Right lobe of liver (tissue), 6 donors: ENCODE results near the gene EFNA5. TPM values are rescaled to one million over a fixed set of nuclear protein-coding genes. Genes with fewer than 3 reads are reported as not detected.
A peak's percentile ranks its signal among the peaks of the same experiment; 100 is the strongest.
"Not testable (repeated sequence)": the region's sequence is repeated elsewhere in the genome, so short reads cannot be mapped to it uniquely, and the experiment has no call there.

Experiments
- ATAC-seq, 4 donors: fragments of 200-7000 bp; cut with Tn5 transposase; one replicate each; pipeline ENCODE4 v1.9.1; 2020; ENCODE audit warnings: mild to moderate bottlenecking in 4 of 4, moderate library complexity in 4 of 4
- DNase-seq, 3 donors: peaks; one replicate each; pipeline ENCODE4 v3.0.0-alpha.2; 2020
- H3K27ac ChIP-seq, 3 donors: fragments of 200-600 bp; one replicate each; pipeline ENCODE4 v1.8.0; 2022
- H3K27me3 ChIP-seq, 2 donors: fragments of 200-600 bp; one replicate each; pipeline ENCODE4 v1.8.0; 2022
- H3K36me3 ChIP-seq, 4 donors: fragments of 200-600 bp; sonication (generic) in 1 of 4; one replicate each; pipeline versions ENCODE4 v1.5.1 to v1.8.0; 2017 to 2022; ENCODE audit warnings: control low read depth in 1 of 4
- H3K4me1 ChIP-seq, 4 donors: fragments of 200-600 bp; sonication (generic) in 1 of 4; one replicate each; pipeline versions ENCODE4 v1.5.1 to v1.8.0; 2017 to 2022; ENCODE audit warnings: control low read depth in 1 of 4
- H3K4me3 ChIP-seq, 3 donors: fragments of 200-600 bp; one replicate each; pipeline ENCODE4 v1.8.0; 2022
- H3K9me3 ChIP-seq, 4 donors: fragments of 200-600 bp; sonication (generic) in 1 of 4; one replicate each; pipeline versions ENCODE4 v1.5.1 to v1.8.0; 2017 to 2022; ENCODE audit warnings: control low read depth in 1 of 4
- POLR2A ChIP-seq: fragments of 450-650 bp; IDR thresholded peaks from one replicate; pipeline ENCODE4 v1.6.1; 2017; ENCODE audit warnings: antibody characterized with exemption, mild to moderate bottlenecking
- WGBS: methylation state at CpG from one replicate; pipeline ENCODE4 v1.1.6; 2018; ENCODE audit warnings: low coverage, low lambda C conversion rate; ENCODE audit not compliant: insufficient coverage; ENCODE audit errors: missing lambda C conversion rate; 5-methylcytosine and 5-hydroxymethylcytosine counted together
- intact Hi-C, 2 donors: fragments of 100-400 bp; cut with DNase I; formaldehyde crosslinking; loops; one replicate each; pipeline versions ENCODE4 v1.11.2 to v1.14.1; 2022
- total RNA-seq, 6 experiments: library from RNA; depleted of rRNA in 2 of 6; stranded (reverse); fragments of >200 nt in 2 of 6; fragmentation: NEBNext Ultra II Directional in 3 of 6; extraction: Animal tissue kit (Norgen Biotek cat#: 25700) in 3 of 6; gene quantifications; one replicate each; pipeline versions ENCODE4 v1.1.0 to v1.2.4, GENCODE V29; 2016 to 2023
- TF ChIP-seq, protein P1 (sequence below), 4 donors: fragments of 200-600 bp in 3 of 4; fragments of 450-650 bp in 1 of 4; IDR thresholded peaks; one replicate each; pipeline versions ENCODE4 v1.5.1 to v1.8.0; 2016 to 2022; ENCODE audit warnings: antibody characterized with exemption in 4 of 4, mild to moderate bottlenecking in 2 of 4
- donor health status: DM: no; HTN: yes; CAD: no.
- donor health status: DM: no; HTN: no; CAD: no.
- donor health status: DM: no; HTN: no; CAD: no.
- donor health status: DM: no; HTN: yes; CAD: no.
- donor health status: DM: no; HTN: yes; CAD: no.

EFNA5 gene
- total RNA-seq, 6 experiments from 2014 or later, result 0.18 to 11.7 (median 1.4) TPM

DNA sequence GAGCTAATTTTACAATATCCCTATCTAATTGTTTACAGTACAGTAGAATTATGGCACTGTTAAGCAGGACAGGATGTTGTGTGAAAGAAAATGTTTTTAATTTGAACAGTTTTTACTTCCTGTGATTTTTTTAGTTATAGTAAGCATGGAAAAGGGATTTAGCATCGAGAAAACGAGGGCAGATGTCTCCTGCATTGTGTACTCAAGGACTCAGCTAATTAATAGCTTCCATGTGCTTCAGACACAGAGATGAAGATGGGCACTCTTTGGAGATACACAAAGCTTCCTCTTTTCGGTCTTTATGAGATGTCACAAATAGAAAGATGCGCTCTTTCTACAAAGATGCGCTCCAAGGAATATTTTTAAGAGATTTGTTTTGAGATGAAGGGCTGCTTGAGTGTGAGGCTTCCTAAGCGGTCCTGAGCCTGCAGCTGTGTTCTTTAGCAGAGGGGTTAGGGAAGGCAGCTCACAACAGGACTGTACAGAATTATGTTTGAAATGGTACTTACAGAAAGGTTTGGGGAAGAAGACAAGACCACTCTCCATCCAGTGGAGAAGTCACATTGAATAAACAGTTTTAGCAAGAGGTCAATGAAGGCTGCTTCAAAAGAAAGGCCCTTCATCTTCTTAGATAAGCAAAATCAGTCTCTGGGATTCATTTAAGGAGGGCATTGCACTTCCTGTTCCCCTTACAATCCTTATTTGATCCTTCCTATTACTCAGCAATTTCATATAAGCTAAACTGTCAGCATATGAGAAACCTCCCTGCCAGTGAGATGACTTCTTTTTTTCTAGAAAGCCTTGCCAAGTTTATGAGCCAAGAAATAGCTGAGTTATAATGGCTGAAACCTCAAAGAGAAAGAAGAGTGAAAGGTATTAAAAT, 311.5 kb downstream of the EFNA5 start:
- no peak for TF ChIP-seq POLR2A
- TF ChIP-seq, protein P1, sequence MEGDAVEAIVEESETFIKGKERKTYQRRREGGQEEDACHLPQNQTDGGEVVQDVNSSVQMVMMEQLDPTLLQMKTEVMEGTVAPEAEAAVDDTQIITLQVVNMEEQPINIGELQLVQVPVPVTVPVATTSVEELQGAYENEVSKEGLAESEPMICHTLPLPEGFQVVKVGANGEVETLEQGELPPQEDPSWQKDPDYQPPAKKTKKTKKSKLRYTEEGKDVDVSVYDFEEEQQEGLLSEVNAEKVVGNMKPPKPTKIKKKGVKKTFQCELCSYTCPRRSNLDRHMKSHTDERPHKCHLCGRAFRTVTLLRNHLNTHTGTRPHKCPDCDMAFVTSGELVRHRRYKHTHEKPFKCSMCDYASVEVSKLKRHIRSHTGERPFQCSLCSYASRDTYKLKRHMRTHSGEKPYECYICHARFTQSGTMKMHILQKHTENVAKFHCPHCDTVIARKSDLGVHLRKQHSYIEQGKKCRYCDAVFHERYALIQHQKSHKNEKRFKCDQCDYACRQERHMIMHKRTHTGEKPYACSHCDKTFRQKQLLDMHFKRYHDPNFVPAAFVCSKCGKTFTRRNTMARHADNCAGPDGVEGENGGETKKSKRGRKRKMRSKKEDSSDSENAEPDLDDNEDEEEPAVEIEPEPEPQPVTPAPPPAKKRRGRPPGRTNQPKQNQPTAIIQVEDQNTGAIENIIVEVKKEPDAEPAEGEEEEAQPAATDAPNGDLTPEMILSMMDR (IDR thresholded peaks at IDR 0.05), result no peak
- WGBS, result 73% methylated on average over 6 of the region's 6 CpGs
- no peak for DNase-seq
- ATAC-seq, result peak; percentile 24 to 34 (median 28)
- Histone ChIP-seq H3K36me3 (no peaks in the 10 kb centered on the region), H3K4me3 (no peak overlapping the region), H3K4me1 (peaks cover 0 to 10% (median 0%) of the 10 kb centered on the region in 4 donors), H3K27me3 (no peaks in the 10 kb centered on the region), H3K9me3 (no peaks in the 10 kb centered on the region), H3K27ac (no peak overlapping the region)
- intact Hi-C loops, result no loop called here

DNA sequence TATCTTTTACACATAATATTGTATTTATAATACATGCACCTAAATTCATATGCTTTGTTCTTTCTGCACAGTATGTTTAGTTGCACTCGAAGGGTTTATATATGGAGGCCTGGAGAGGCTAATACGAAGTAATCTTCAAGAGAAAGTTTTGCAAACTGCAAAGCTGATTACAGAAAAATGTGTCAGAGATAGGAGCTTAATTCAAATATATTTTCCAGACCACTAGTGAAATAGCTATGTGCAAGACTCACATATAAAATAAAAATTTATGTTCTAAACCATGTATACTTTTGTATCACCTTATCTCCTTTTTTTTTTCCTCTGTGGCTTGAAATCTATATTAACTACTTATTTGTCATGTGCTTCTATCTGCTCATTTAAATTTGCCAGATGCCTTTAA, 313.8 kb downstream of the EFNA5 start:
- ATAC-seq, result no peak
- no peak for TF ChIP-seq POLR2A
- TF ChIP-seq, protein P1 (IDR thresholded peaks at IDR 0.05), result no peak

GRCh38 chr5:107352576-107352975, 318.2 kb downstream of the EFNA5 start:
- Histone ChIP-seq H3K4me3 (no peak overlapping the region), H3K27me3 (no peaks in the 10 kb centered on the region), H3K27ac (no peak overlapping the region), H3K9me3 (no peaks in the 10 kb centered on the region), H3K36me3 (no peaks in the 10 kb centered on the region), H3K4me1 (no peaks in the 10 kb centered on the region)
- DNase-seq, result no peak
- TF ChIP-seq, protein P1 (IDR thresholded peaks at IDR 0.05), result no peak
- TF ChIP-seq POLR2A, result no peak
- intact Hi-C loops, result no loop called here
- no peak for ATAC-seq
- 60% methylated on average over 2 of the region's 2 CpGs for WGBS

More for the DNA sequence above, 313.8 kb downstream of the EFNA5 start:
- Histone ChIP-seq H3K27ac (no peak overlapping the region), H3K36me3 (no peaks in the 10 kb centered on the region), H3K9me3 (no peaks in the 10 kb centered on the region), H3K4me3 (no peak overlapping the region), H3K27me3 (no peaks in the 10 kb centered on the region), H3K4me1 (peaks cover 0 to 4% (median 0%) of the 10 kb centered on the region in 4 donors)
- no peak for DNase-seq
- intact Hi-C loops, result no loop called here
- WGBS, result 79% methylated on average over 2 of the region's 2 CpGs

GRCh38 chr5:107346580-107346979, 324.2 kb downstream of the EFNA5 start:
- H3K36me3 ChIP-seq, H3K27ac ChIP-seq, ATAC-seq, H3K27me3 ChIP-seq, H3K4me1 ChIP-seq, DNase-seq, H3K4me3 ChIP-seq, intact Hi-C loops, H3K9me3 ChIP-seq: not testable (repeated sequence)
- 71% methylated on average over 3 of the region's 3 CpGs for WGBS

DNA sequence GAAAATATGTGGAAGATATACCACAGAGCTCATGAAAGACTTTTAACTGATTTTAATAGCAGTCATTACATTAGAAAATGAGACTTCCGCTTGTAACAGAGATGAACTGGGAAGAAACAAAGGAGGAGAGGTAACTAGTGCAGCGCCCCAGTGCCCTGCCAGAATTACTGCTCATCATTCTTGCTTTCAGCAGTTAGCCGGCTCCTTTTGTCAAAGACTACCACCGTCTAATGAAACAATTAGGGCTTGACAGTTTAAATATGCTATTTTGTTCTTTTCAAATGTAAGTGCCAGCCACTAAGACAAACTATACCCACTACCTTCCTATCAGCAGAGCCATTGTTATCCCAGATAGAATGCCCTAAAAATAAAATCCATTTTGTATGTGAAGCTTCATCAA, 328.4 kb downstream of the EFNA5 start:
- WGBS, result 77% methylated on average over 4 of the region's 4 CpGs
- no peak for ATAC-seq
- TF ChIP-seq POLR2A, result no peak
- TF ChIP-seq, protein P1 (IDR thresholded peaks at IDR 0.05), result no peak
- intact Hi-C loops, result no loop called here
- H3K27ac ChIP-seq, result no peak overlapping the region
- H3K4me1 ChIP-seq, result no peaks in the 10 kb centered on the region
- DNase-seq, result no peak
- H3K27me3 ChIP-seq, result no peaks in the 10 kb centered on the region
- no peaks in the 10 kb centered on the region for H3K9me3 ChIP-seq
- no peak overlapping the region for H3K4me3 ChIP-seq
- H3K36me3 ChIP-seq, result no peaks in the 10 kb centered on the region
